IPS-18c (cell line): ENCODE data around the gene TPSG1.
"Not testable (repeated sequence)": the region's sequence is repeated elsewhere in the genome, so short reads cannot be mapped to it uniquely, and the experiment has no call there.

Experiments used
- H3K4me3 ChIP-seq: 2 replicates; pipeline ENCODE4 v1.7.0; 2013; ENCODE audit warnings: low read depth, mild to moderate bottlenecking, low read length, moderate library complexity; ENCODE audit not compliant: insufficient read depth
- H3K9me3 ChIP-seq: one replicate; pipeline ENCODE4 v1.6.1; 2013; ENCODE audit warnings: mild to moderate bottlenecking, low read length, moderate library complexity; ENCODE audit not compliant: control insufficient read depth, insufficient read depth

TPSG1 gene

DNA sequence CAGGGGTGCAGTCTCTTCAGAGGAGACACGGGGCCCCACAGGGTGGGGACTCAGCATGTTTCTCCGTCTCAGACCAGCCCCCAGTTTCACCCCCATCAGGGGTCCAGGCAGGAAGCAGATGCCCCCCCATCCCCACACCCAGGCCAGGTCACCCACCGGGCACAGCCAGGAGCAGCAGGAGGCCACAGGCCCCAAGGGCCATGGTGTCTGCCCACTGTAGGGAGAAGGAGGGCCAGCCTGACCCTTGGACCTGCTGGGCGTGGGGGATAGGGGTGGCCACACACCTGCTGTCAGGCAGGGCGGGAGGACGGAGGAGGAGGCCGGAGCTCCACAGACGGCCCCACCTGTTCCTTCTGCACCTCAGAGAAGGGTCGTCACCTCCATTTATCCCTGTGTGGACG lies at the start of gene TPSG1:
TSS of gene TPSG1 (minus strand) at position 218 of the 401 bp plus-strand sequence. CDS start at position 202, 16 bp downstream.
- peaks cover 2% of the 10 kb centered on the region for H3K9me3 ChIP-seq

GRCh38 chr16:1274767-1275166 lies 49.7 kb upstream of the TPSG1 start:
- H3K4me3 ChIP-seq, result no peak overlapping the region
- H3K9me3 ChIP-seq, result no peaks in the 10 kb centered on the region

More for the DNA sequence above, at the start of gene TPSG1:
- no peak within 1 kb of the TSS for H3K4me3 ChIP-seq

DNA sequence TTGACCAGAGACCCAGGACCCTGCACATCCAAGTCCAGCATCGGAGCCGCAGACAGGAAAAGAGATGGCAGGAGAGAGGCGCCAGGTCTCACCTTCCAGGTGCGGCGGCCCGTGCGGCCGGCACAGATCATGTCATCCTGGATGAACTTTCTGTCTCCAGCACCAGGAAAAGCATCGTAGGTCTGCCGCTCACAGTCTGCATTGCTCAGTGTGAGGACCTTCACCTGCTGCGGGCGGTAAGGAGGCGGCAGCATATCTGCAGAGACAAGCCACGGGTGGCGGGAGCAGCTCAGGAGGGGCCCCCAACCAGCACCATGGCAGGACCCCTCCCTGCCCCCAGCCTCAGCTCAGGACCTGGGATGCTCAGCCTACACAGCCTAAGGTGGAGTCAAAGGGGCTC lies 48.7 kb upstream of the TPSG1 start:
- Histone ChIP-seq H3K4me3 (no peak overlapping the region; the same call in 1 of the 2 replicates), H3K9me3 (no peaks in the 10 kb centered on the region)

DNA sequence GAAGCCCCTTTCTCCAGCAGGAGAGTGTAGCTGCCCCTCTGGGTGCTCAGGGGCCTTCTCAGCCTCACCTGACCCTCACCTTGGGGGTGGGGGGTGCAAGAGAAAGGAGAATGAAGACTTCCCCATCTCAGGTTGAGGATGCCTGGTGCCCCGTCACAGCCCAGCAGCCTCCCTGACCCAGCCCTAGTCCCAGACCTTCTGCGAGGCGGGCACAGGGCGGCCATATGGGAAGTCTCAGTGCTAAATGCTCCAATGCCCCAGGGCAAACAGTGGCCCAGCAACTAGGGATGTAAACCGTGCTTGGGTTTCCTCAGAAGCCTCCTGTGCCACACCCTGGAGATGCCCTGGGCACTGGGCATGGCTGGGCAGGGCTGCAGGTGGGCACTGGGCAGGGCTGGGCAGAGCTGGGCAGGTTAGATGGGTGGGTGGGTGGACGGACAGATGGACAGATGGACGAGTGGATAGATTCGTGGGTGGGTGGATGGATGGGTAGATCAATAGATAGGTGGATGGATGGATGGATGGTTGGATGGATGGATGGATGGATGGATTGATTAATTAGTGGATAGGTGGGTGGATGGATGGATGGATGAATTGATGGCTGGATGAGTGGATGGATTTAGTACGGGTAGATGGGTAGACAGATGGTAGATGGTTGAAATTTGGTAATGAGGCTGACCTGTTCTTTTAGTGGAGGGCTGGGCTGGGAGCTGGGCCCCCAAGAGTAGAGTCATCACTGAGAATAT lies 47.6 kb upstream of the TPSG1 start:
- Histone ChIP-seq H3K4me3 (no peak overlapping the region), H3K9me3 (no peaks in the 10 kb centered on the region)

- H3K9me3 ChIP-seq, H3K4me3 ChIP-seq: not testable (repeated sequence)
Measured at GRCh38 chr16:1271724-1272413, 46.8 kb upstream of the TPSG1 start.

DNA sequence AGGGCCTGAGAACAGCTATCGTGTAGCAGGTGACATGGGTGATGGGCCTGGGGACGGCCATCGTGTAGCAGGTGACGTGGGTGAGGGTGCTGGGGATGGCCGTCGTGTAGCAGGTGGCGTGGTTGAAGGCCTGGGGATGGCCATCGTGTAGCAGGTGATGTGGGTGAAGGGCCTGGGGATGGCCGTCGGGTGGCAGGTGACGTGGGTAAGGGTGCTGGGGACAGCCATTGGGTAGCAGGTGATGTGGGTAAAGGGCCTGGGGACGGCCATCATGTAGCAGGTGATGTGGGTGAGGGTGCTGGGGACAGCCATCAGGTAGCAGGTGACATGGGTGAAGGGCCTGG lies 46.3 kb upstream of the TPSG1 start:
- H3K9me3 ChIP-seq, result no peaks in the 10 kb centered on the region

DNA sequence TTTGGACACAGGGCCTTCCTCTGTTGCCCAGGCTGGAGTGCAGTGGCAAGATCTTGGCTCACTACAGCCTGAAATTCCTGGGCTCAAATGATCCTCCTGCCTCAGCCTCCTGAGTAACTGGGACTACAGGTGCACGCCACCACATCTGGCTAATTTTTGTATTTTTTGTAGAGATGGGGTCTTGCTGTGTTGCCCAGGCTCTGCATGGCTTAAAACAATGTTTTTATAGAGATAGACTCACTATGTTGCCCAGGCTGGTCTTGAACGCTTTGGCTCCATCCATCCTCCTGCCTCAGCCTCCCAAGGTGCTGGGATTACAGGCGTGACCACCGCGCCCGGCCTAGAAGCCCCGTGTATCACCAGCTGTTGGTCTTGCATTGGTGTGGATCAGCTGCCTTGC lies 44.4 kb upstream of the TPSG1 start:
- H3K9me3 ChIP-seq, H3K4me3 ChIP-seq: not testable (repeated sequence)

More for the DNA sequence above, 46.3 kb upstream of the TPSG1 start:
- no peak overlapping the region for H3K4me3 ChIP-seq

- no peaks in the 10 kb centered on the region for H3K9me3 ChIP-seq
- no peak overlapping the region for H3K4me3 ChIP-seq
Measured at GRCh38 chr16:1265826-1266225, 40.8 kb upstream of the TPSG1 start.

- Histone ChIP-seq H3K9me3 (no peaks in the 10 kb centered on the region), H3K4me3 (no peak overlapping the region)
Measured at GRCh38 chr16:1265090-1265630, 40.1 kb upstream of the TPSG1 start.

GRCh38 chr16:1264345-1265089 lies 39.4 kb upstream of the TPSG1 start:
- no peak overlapping the region for H3K4me3 ChIP-seq
- H3K9me3 ChIP-seq, result no peaks in the 10 kb centered on the region

DNA sequence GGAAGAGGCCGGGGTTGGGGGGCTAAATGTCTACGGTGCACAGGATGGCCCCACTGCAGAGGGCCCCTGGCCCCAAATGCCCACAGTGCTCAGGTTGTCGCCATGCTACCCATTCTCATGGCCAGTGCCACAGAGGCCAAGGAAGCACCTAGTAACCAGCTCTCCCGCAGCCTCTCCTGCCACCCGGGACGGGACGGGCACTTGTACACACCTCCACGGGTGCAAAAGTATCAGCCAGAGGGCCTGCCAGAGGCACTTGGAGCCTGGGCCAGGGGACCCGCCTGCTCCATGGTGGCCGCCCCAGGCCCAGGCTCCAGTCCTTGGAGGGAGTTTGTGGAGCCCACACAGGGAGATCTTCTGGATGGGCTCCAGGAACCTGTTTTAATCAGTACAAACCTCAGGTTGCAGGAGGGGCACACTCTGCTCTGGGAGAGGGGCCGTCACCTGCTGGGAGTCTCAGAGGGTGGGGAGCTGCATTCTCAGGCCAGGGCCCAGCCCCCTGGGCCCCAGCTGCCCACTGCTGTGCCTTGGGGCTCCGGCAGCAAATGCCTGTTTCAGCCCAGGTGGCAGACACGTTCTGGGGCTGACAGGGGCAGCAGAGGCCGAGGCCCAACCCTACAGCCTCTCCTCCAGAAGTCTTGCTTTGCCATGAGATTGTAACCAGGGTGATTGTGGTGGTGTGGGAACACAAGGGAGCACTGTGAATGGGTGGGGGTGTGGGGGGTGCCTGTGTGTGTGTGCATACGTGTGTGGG lies 38.7 kb upstream of the TPSG1 start:
- no peak overlapping the region for H3K4me3 ChIP-seq
- H3K9me3 ChIP-seq, result no peaks in the 10 kb centered on the region

GRCh38 chr16:1262846-1263221 lies 37.8 kb upstream of the TPSG1 start:
- Histone ChIP-seq H3K4me3 (no peak overlapping the region), H3K9me3 (no peaks in the 10 kb centered on the region)

DNA sequence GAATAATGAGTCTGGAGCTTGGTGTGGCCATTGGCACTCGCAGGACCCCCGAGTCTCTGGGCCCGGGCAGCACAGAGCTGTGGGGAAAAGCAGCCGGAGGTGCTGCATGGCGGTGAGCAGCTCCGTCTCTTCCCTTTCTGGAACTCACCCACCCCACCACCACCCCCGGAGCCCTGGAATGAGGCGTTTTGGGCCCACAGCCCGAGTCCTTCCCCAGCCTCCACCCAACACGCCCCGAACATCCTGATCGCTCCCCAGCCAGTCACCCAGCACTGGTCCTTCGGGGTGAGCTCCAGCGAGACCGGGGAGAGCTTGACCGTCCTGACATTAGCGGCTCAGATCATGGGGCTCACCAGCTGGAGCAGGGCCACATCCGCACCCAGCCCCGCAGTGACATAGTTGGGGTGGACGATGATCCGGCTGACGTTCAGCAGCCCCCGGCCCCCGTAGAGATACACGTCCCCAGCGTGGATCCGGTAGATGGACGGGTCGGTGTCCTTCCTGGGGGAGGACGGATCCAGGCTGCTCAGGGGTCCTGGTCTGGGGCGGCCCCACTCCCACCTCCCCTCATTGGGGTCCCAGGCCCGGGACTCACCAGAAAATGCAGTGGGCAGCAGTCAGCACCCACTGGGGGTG lies 37.3 kb upstream of the TPSG1 start:
- Histone ChIP-seq H3K9me3 (no peaks in the 10 kb centered on the region), H3K4me3 (no peak overlapping the region)

DNA sequence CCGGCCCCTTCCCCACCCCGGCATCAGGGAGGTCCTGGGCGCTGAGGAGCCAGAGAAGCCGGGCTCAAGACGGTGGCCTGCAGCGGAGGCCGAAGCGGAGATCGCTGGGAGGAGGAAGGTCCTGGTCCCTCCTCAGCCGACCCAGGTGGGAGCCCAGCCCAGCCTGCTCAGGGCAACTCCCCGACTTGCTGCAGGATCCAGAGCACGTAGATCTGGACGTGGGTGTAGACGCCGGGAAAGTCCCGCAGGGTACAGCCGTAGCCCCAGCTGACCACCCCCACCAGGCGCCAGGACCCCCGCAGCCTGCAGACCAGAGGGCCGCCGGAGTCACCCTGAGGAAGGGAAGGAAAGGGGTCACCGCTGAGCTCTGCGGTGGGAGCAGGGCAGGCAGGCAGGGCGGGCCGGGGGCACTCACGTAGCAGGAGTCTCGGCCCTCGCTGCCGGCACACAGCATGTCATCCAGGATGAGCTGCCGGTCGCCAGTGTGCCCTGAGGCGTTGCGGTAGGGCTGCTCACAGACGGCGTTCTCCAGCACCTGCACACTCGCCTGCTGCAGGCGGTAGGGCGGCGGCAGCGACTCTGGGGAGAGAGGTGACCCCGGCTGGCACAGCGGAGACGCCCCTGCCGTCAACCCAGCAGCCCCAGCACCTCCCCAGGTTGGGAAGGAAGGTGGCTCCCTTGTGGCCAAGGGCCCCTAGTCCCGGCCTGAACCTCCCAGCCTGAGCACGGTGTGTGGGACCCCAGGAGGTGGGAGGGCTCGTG lies 36.2 kb upstream of the TPSG1 start:
- Histone ChIP-seq H3K9me3 (no peaks in the 10 kb centered on the region), H3K4me3 (no peak overlapping the region)

DNA sequence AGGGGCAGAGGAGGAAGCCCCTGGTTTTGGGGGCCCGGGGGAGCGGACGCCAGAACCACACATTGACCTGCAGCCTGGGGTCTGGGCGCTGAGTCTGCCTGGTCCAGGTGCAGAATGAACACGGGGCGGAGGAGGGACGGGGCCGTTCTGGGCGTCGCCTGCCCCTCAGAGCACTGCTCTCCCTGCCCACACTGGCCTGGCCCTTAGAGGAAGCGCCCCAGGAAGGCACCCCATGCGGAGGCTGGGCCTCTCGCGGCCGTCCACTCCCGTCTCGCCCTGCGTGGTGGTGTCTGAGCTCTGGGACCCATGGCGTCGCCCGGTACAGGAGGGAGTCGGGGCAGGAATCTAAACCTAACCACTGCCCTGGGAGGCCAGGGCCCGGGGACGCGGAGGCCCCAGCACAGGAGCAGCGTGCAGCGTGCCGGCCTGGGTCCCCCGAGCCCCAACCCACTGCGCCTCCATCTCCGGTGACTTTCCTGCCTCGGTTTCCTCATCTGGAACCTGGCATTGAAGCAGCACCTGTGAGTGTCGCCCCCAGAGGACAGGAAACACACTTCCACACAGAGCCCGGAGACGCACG lies 35.1 kb upstream of the TPSG1 start:
- no peaks in the 10 kb centered on the region for H3K9me3 ChIP-seq
- no peak overlapping the region for H3K4me3 ChIP-seq

DNA sequence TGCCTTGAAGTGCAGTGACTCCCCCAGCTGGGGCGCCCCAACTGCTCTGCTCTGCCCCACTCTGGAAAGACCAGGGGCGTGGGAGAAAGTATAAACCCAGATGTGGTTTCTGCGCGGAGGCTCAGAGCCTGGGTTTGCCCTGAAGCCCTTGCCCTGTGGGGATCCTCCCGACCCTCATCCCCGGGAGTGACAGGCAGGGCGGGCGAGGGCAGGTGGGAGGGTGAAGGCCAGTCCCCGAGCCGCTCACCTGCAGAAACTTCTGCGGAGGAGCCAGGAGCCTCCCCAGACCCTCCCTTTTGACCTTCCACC lies 34.6 kb upstream of the TPSG1 start:
- Histone ChIP-seq H3K4me3 (no peak overlapping the region), H3K9me3 (no peaks in the 10 kb centered on the region)
